ENCODE measurements around the gene MCU. TPM values are rescaled to one million over a fixed set of nuclear protein-coding genes. Genes with fewer than 3 reads are reported as not detected.

Gene MCU
- total RNA-seq, 3 donors from 2014 or later (not counting 1 experiment from before 2014, with no cell fraction given), result 13.1 to 15.6 (median 14.1) TPM

- Histone ChIP-seq H3K27ac (ENCODE audit: low read length) (no peak within 1 kb of the TSS), H3K9me3 (ENCODE audit: control insufficient read depth, insufficient read depth, low read length) (no peaks in the 10 kb centered on the region), H3K36me3 (ENCODE audit: control insufficient read depth, insufficient read depth, low read length) (no peaks in the 10 kb centered on the region), H3K4me1 (ENCODE audit: control insufficient read depth, insufficient read depth, low read length) (no peaks in the 10 kb centered on the region), H3K4me3 (ENCODE audit: low read length) (no peak within 1 kb of the TSS), H3K27me3 (ENCODE audit: control insufficient read depth, insufficient read depth, low read length) (no peaks in the 10 kb centered on the region)
- Mint-ChIP-seq H3K4me3 (no peak within 1 kb of the TSS), H3K36me3 (no peaks in the 10 kb centered on the region), H3K27me3 (ENCODE audit: low read depth in 2 of 2) (peaks cover 0 to 6% of the 10 kb centered on the region in 2 donors), H3K4me1 (peaks cover 13 to 20% of the 10 kb centered on the region in 2 donors), H3K9me3 (no peaks in the 10 kb centered on the region), H3K27ac (no peak within 1 kb of the TSS)
- ATAC-seq (no peak), DNase-seq (no peak)
- intact Hi-C loops (cut with micrococcal nuclease), result no loop called here
- TF ChIP-seq, protein P1, sequence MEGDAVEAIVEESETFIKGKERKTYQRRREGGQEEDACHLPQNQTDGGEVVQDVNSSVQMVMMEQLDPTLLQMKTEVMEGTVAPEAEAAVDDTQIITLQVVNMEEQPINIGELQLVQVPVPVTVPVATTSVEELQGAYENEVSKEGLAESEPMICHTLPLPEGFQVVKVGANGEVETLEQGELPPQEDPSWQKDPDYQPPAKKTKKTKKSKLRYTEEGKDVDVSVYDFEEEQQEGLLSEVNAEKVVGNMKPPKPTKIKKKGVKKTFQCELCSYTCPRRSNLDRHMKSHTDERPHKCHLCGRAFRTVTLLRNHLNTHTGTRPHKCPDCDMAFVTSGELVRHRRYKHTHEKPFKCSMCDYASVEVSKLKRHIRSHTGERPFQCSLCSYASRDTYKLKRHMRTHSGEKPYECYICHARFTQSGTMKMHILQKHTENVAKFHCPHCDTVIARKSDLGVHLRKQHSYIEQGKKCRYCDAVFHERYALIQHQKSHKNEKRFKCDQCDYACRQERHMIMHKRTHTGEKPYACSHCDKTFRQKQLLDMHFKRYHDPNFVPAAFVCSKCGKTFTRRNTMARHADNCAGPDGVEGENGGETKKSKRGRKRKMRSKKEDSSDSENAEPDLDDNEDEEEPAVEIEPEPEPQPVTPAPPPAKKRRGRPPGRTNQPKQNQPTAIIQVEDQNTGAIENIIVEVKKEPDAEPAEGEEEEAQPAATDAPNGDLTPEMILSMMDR (IDR thresholded peaks at IDR 0.05), result no peak
- 83% methylated on average over 3 of the region's 4 CpGs for WGBS (ENCODE audit: insufficient coverage)
Measured at GRCh38 chr10:72893136-72893798, 201.3 kb downstream of the MCU start, which contains the start of gene OIT3. OIT3 (plus strand) TSS chr10:72893739; CDS start chr10:72893799, 60 bp downstream.

DNA sequence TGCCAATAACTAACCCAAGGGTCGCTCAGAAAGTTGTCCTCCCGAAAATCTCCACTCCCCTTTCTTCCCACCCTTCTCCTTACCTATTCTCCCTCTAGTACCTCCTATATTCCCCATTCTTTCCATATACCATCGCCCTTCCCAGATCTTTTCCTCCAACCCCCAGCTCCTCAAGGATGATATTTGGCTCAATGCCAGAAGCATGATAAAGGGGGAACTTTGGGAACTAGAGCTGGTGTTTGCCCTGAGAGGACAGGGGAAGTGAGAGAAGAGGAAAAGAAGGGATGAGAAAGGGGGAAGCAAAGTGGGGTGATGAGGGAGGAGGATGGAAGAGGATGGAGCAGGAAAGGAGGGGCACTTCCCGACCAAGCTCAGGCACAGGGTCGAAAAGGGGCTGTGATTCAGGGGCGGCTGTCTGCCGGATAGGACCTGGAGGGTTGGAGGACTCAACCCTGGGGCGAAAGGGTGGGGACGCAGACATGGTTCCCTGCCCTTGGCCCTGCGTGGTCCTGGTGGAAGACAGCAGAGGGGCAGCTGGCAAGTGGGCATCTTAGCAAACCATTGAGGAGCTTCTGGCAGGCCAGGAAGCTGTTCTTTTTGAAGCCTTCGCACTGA lies 203.4 kb downstream of the MCU start:
- H3K27ac ChIP-seq (ENCODE audit: low read length), result no peak overlapping the region

GRCh38 chr10:72898616-72899015 lies 206.7 kb downstream of the MCU start:
- H3K27ac Mint-ChIP-seq, result no peak overlapping the region

More for the DNA sequence above, 203.4 kb downstream of the MCU start:
- H3K27me3 ChIP-seq (ENCODE audit: control insufficient read depth, insufficient read depth, low read length), result no peaks in the 10 kb centered on the region
- no peaks in the 10 kb centered on the region for H3K9me3 ChIP-seq (ENCODE audit: control insufficient read depth, insufficient read depth, low read length)
- intact Hi-C loops (cut with micrococcal nuclease), result no loop called here
- no peaks in the 10 kb centered on the region for H3K36me3 ChIP-seq (ENCODE audit: control insufficient read depth, insufficient read depth, low read length)
- TF ChIP-seq, protein P1 (IDR thresholded peaks at IDR 0.05), result no peak
- ATAC-seq (no peak), DNase-seq (no peak)
- H3K4me3 ChIP-seq (ENCODE audit: low read length), result no peak overlapping the region
- Mint-ChIP-seq H3K4me1 (peaks cover 1 to 4% of the 10 kb centered on the region in 2 donors), H3K9me3 (no peaks in the 10 kb centered on the region), H3K4me3 (no peak overlapping the region), H3K27ac (no peak overlapping the region), H3K36me3 (no peaks in the 10 kb centered on the region), H3K27me3 (ENCODE audit: low read depth in 2 of 2) (peaks cover 0 to 6% of the 10 kb centered on the region in 2 donors)
- WGBS (ENCODE audit: insufficient coverage), result 89% methylated on average over 11 of the region's 11 CpGs
- no peaks in the 10 kb centered on the region for H3K4me1 ChIP-seq (ENCODE audit: control insufficient read depth, insufficient read depth, low read length)

More at GRCh38 chr10:72898616-72899015, 206.7 kb downstream of the MCU start:
- no peaks in the 10 kb centered on the region for H3K9me3 Mint-ChIP-seq
- Histone ChIP-seq H3K36me3 (ENCODE audit: control insufficient read depth, insufficient read depth, low read length) (no peaks in the 10 kb centered on the region), H3K4me3 (ENCODE audit: low read length) (no peak overlapping the region), H3K27ac (ENCODE audit: low read length) (no peak overlapping the region), H3K9me3 (ENCODE audit: control insufficient read depth, insufficient read depth, low read length) (no peaks in the 10 kb centered on the region), H3K4me1 (ENCODE audit: control insufficient read depth, insufficient read depth, low read length) (no peaks in the 10 kb centered on the region), H3K27me3 (ENCODE audit: control insufficient read depth, insufficient read depth, low read length) (no peaks in the 10 kb centered on the region)
- intact Hi-C loops (cut with micrococcal nuclease), result no loop called here
- H3K4me3 Mint-ChIP-seq, result no peak overlapping the region
- H3K36me3 Mint-ChIP-seq, result no peaks in the 10 kb centered on the region
- H3K4me1 Mint-ChIP-seq, result no peaks in the 10 kb centered on the region
- TF ChIP-seq, protein P1 (IDR thresholded peaks at IDR 0.05), result no peak
- 95% methylated on average over 10 of the region's 10 CpGs for WGBS (ENCODE audit: insufficient coverage)
- DNase-seq, result no peak
- H3K27me3 Mint-ChIP-seq (ENCODE audit: low read depth in 2 of 2), result peaks cover 0 to 6% of the 10 kb centered on the region in 2 donors
- ATAC-seq, result no peak

Measured in natural killer cell (primary cell).